A549 (cell line): ENCODE results near the gene JARID2.

Experiments used
- BCL3 ChIP-seq: fragments of >200 bp; sonication (Bioruptor Twin); formaldehyde crosslinking; IDR thresholded peaks from 3 replicates; pipeline ENCODE4 v1.6.1; 2016
- CTCF ChIP-seq: fragments of >200 bp; sonication (Bioruptor Twin); formaldehyde crosslinking; IDR thresholded peaks from 3 replicates; pipeline ENCODE4 v1.5.1; 2016
- JUNB ChIP-seq: fragments of >200 bp; sonication (Bioruptor Twin); formaldehyde crosslinking; IDR thresholded peaks from 2 replicates; pipeline ENCODE4 v1.6.1; 2016
- KDM5A ChIP-seq: fragments of 200-600 bp; sonication (generic); IDR thresholded peaks from 2 replicates; pipeline ENCODE4 v1.6.1; 2016; ENCODE audit warnings: antibody characterized with exemption, mild to moderate bottlenecking
- MYC ChIP-seq: IDR thresholded peaks from 2 replicates; pipeline ENCODE4 v1.6.1; 2012; ENCODE audit warnings: mild to moderate bottlenecking, inconsistent platforms, low read length, improper control_type of control experiment, borderline replicate concordance
- NR3C1 ChIP-seq: fragments of >200 bp; sonication (Bioruptor Twin); formaldehyde crosslinking; IDR thresholded peaks from 3 replicates; pipeline ENCODE4 v1.6.1; 2017
- POLR2A ChIP-seq: IDR thresholded peaks from 2 replicates; pipeline ENCODE4 v1.6.1; 2012; ENCODE audit warnings: mild to moderate bottlenecking, low read length
- SMC3 ChIP-seq: fragments of >200 bp; sonication (Bioruptor Twin); formaldehyde crosslinking; IDR thresholded peaks from 3 replicates; pipeline ENCODE4 v1.6.1; 2018; ENCODE audit warnings: inconsistent platforms

- no peak for TF ChIP-seq MYC
- no peak for TF ChIP-seq CTCF
- TF ChIP-seq NR3C1 = no peak
- TF ChIP-seq JUNB = no peak
- no peak for TF ChIP-seq BCL3
- no peak for TF ChIP-seq POLR2A
- no peak for TF ChIP-seq KDM5A
- TF ChIP-seq SMC3 = no peak
These were observed 219.3 kb downstream of the JARID2 start for GRCh38 chr6:15465212-15465611.
